ENCODE measurements around the gene ARHGAP6. TPM values are rescaled to one million over a fixed set of nuclear protein-coding genes. Genes with fewer than 3 reads are reported as not detected.

The ARHGAP6 gene
- total RNA-seq, 1 experiment from 2014 or later: not detected

DNA sequence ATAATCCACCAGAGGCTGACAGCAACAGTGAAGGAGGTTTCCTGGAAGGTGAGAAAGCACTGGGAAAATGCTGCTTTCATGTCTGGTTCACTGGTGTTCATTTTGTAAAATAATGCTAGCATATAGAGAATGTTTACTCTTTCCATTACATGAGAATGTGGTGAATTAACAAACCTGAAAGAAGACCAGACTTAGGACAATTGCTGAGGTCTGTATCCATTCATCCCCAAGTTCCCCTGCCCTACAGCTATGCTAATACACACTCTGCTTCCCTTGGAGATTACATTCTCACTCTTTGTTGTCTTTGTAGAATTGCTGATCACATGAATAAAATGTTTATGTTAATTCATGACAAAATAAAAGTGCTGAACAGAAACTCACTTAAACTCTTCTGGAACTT lies 99.5 kb downstream of the ARHGAP6 start:
- CTCF ChIA-PET: interaction anchor here (0.6 kb wide), 1 partner anchor 1262 kb away, joined by 4 read pairs; no protein-coding TSS in a partner anchor
- H3K27me3 Mint-ChIP-seq (ENCODE audit: insufficient read depth, unreplicated experiment): peaks cover 9% of the 10 kb centered on the region
- H3K4me3 Mint-ChIP-seq (ENCODE audit: unreplicated experiment): no peak overlapping the region
- POLR2A ChIA-PET: interaction anchor here (0.6 kb wide), 1 partner anchor 15 kb away, joined by 3 read pairs; no protein-coding TSS in a partner anchor
- no peak for DNase-seq (ENCODE audit: unreplicated experiment)
- H3K9me3 Mint-ChIP-seq (ENCODE audit: unreplicated experiment): no peaks in the 10 kb centered on the region
- H3K36me3 Mint-ChIP-seq (ENCODE audit: insufficient read depth, unreplicated experiment): no peaks in the 10 kb centered on the region
- no TSS peak for BruUV-seq (replicated peaks)
- intact Hi-C loops (cut with micrococcal nuclease): no loop called here
- no peak overlapping the region for H3K27ac Mint-ChIP-seq (ENCODE audit: low read depth, unreplicated experiment)
- no peak for TF ChIP-seq CTCF (IDR thresholded peaks at IDR 0.05; ENCODE audit: unreplicated experiment)
- no peaks in the 10 kb centered on the region for H3K4me1 Mint-ChIP-seq (ENCODE audit: insufficient read depth, unreplicated experiment)

GRCh38 chrX:11564546-11564945 lies 101.2 kb downstream of the ARHGAP6 start:
- POLR2A ChIA-PET: no interaction called here
- H3K36me3 Mint-ChIP-seq (ENCODE audit: insufficient read depth, unreplicated experiment): no peaks in the 10 kb centered on the region
- peaks cover 9% of the 10 kb centered on the region for H3K27me3 Mint-ChIP-seq (ENCODE audit: insufficient read depth, unreplicated experiment)

GRCh38 chrX:11562570-11562969 lies 103.2 kb downstream of the ARHGAP6 start:
- Mint-ChIP-seq H3K4me3 (ENCODE audit: unreplicated experiment) (no peak overlapping the region), H3K9me3 (ENCODE audit: unreplicated experiment) (no peaks in the 10 kb centered on the region), H3K36me3 (ENCODE audit: insufficient read depth, unreplicated experiment) (peaks cover 7% of the 10 kb centered on the region), H3K27me3 (ENCODE audit: insufficient read depth, unreplicated experiment) (peaks cover 9% of the 10 kb centered on the region), H3K27ac (ENCODE audit: low read depth, unreplicated experiment) (no peak overlapping the region), H3K4me1 (ENCODE audit: insufficient read depth, unreplicated experiment) (no peaks in the 10 kb centered on the region)
- TF ChIP-seq CTCF (IDR thresholded peaks at IDR 0.05; ENCODE audit: unreplicated experiment): no peak
- ChIA-PET POLR2A (interaction anchor here (0.5 kb wide), 1 partner anchor 171 kb away, joined by 3 read pairs; no protein-coding TSS in a partner anchor), CTCF (interaction anchor here (0.6 kb wide), 1 partner anchor 182 kb away, joined by 3 read pairs; no protein-coding TSS in a partner anchor)
- intact Hi-C loops (cut with micrococcal nuclease): no loop called here
- no TSS peak for BruUV-seq (replicated peaks)
- DNase-seq (ENCODE audit: unreplicated experiment): no peak

More at GRCh38 chrX:11564546-11564945, 101.2 kb downstream of the ARHGAP6 start:
- CTCF ChIA-PET: no interaction called here
- intact Hi-C loops (cut with micrococcal nuclease): no loop called here
- Mint-ChIP-seq H3K27ac (ENCODE audit: low read depth, unreplicated experiment) (no peak overlapping the region), H3K9me3 (ENCODE audit: unreplicated experiment) (no peaks in the 10 kb centered on the region), H3K4me1 (ENCODE audit: insufficient read depth, unreplicated experiment) (no peaks in the 10 kb centered on the region), H3K4me3 (ENCODE audit: unreplicated experiment) (no peak overlapping the region)
- no peak for TF ChIP-seq CTCF (IDR thresholded peaks at IDR 0.05; ENCODE audit: unreplicated experiment)
- DNase-seq (ENCODE audit: unreplicated experiment): no peak
- no TSS peak for BruUV-seq (replicated peaks)

GRCh38 chrX:11558972-11559371 lies 106.7 kb downstream of the ARHGAP6 start:
- H3K9me3 Mint-ChIP-seq (ENCODE audit: unreplicated experiment): no peaks in the 10 kb centered on the region
- CTCF ChIA-PET: interaction anchor here (0.7 kb wide), 1 partner anchor 44 kb away, joined by 3 read pairs; no protein-coding TSS in a partner anchor

More at GRCh38 chrX:11558972-11559371, 106.7 kb downstream of the ARHGAP6 start:
- DNase-seq (ENCODE audit: unreplicated experiment): peak; percentile 46
- BruUV-seq (replicated peaks): no TSS peak
- intact Hi-C loops (cut with micrococcal nuclease): no loop called here
- no peak overlapping the region for H3K27ac Mint-ChIP-seq (ENCODE audit: low read depth, unreplicated experiment)
- H3K4me3 Mint-ChIP-seq (ENCODE audit: unreplicated experiment): no peak overlapping the region
- POLR2A ChIA-PET: interaction anchor here (0.5 kb wide), 1 partner anchor 201 kb away, joined by 3 read pairs; no protein-coding TSS in a partner anchor
- no peaks in the 10 kb centered on the region for H3K4me1 Mint-ChIP-seq (ENCODE audit: insufficient read depth, unreplicated experiment)
- H3K36me3 Mint-ChIP-seq (ENCODE audit: insufficient read depth, unreplicated experiment): peaks cover 7% of the 10 kb centered on the region
- H3K27me3 Mint-ChIP-seq (ENCODE audit: insufficient read depth, unreplicated experiment): peaks cover 34% of the 10 kb centered on the region
- peak; percentile 43 for TF ChIP-seq CTCF (IDR thresholded peaks at IDR 0.05; ENCODE audit: unreplicated experiment)

Measured in MCF 10A (cell line).